Dendritic cell treated with granulocyte-macrophage colony-stimulating factor and Interleukin-4, amounts not matched to agents 40 ng/mL and 50 ng/mL, for 4 days (primary cell): Measurements from ENCODE around the gene MCC.

Experiments used
- H3K27ac Mint-ChIP-seq: one replicate; pipeline ENCODE4 v1.8.0; 2022; ENCODE audit warnings: mild to moderate bottlenecking, mixed read lengths
- H3K27me3 Mint-ChIP-seq: one replicate; pipeline ENCODE4 v1.8.0; 2022; ENCODE audit warnings: mild to moderate bottlenecking, mixed read lengths
- H3K36me3 Mint-ChIP-seq: one replicate; pipeline ENCODE4 v1.8.0; 2022; ENCODE audit warnings: low read depth, mixed read lengths
- H3K4me1 Mint-ChIP-seq: one replicate; pipeline ENCODE4 v1.8.0; 2022; ENCODE audit warnings: low read depth, mixed read lengths
- H3K4me3 Mint-ChIP-seq: one replicate; pipeline ENCODE4 v1.8.0; 2022; ENCODE audit warnings: mild to moderate bottlenecking, moderate library complexity, mixed read lengths
- H3K9me3 Mint-ChIP-seq: one replicate; pipeline ENCODE4 v1.8.0; 2022; ENCODE audit warnings: mixed read lengths
- intact Hi-C: fragments of 100-400 bp; cut with micrococcal nuclease; formaldehyde crosslinking; loops from one replicate; pipeline ENCODE4 v1.15.0; 2022

The MCC gene

GRCh38 chr5:113192541-113192940 lies 295.7 kb downstream of the MCC start:
- no peak overlapping the region for H3K27ac Mint-ChIP-seq
- no peaks in the 10 kb centered on the region for H3K36me3 Mint-ChIP-seq
- peaks cover 6% of the 10 kb centered on the region for H3K4me1 Mint-ChIP-seq
- no peak overlapping the region for H3K4me3 Mint-ChIP-seq
- intact Hi-C loops = no loop called here
- no peaks in the 10 kb centered on the region for H3K9me3 Mint-ChIP-seq
- peaks cover 2% of the 10 kb centered on the region for H3K27me3 Mint-ChIP-seq

DNA sequence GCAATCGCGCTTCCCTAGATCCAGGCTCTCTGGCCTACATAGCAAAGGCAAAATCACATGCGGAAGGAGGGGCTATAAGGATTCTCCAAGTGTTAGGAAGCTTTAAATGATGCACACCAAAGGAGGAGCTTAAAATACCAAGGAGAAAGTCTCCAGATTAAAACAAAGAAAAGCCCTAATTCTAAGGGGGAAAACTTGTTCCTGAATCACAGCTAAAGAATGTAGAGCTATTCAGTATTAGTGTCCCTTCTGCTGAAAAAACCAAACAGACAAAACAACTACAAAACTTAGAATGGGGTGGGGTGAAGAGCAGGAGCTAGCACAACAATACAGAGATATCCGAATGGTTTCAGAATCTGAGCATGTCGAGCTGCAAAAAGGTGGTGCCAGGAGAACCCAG lies 297.9 kb downstream of the MCC start:
- no peaks in the 10 kb centered on the region for H3K36me3 Mint-ChIP-seq
- peaks cover 6% of the 10 kb centered on the region for H3K4me1 Mint-ChIP-seq
- H3K4me3 Mint-ChIP-seq = no peak overlapping the region
- H3K9me3 Mint-ChIP-seq = no peaks in the 10 kb centered on the region
- no peak overlapping the region for H3K27ac Mint-ChIP-seq
- intact Hi-C loops = no loop called here
- H3K27me3 Mint-ChIP-seq = peaks cover under 1% of the 10 kb centered on the region

DNA sequence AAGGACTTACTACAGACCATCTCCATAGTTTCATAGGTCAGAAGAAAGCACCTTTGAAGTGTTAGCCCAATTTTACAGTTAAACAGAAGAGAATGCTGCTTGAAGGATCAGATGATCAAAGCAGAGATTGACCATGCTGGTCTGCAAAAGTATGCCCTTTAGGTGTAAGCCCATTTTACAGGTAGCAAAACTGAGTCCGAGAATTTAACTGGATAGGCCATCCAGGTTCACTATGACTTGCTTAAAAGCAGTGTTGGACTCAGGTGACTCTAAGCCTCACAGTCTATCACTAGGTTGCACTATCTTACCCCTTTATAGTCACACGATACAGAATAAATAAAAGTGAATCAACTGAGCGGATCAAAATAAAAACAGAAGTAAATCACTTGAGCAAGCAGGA lies 299.0 kb downstream of the MCC start:
- Mint-ChIP-seq H3K36me3 (no peaks in the 10 kb centered on the region), H3K4me3 (no peak overlapping the region), H3K27ac (no peak overlapping the region), H3K4me1 (peaks cover 1% of the 10 kb centered on the region), H3K9me3 (no peaks in the 10 kb centered on the region), H3K27me3 (peaks cover 3% of the 10 kb centered on the region)
- intact Hi-C loops = no loop called here

GRCh38 chr5:113188436-113188835 lies 299.8 kb downstream of the MCC start:
- no peak overlapping the region for H3K27ac Mint-ChIP-seq
- H3K36me3 Mint-ChIP-seq = no peaks in the 10 kb centered on the region
- no peaks in the 10 kb centered on the region for H3K4me1 Mint-ChIP-seq
- H3K27me3 Mint-ChIP-seq = peaks cover 4% of the 10 kb centered on the region
- no peak overlapping the region for H3K4me3 Mint-ChIP-seq
- H3K9me3 Mint-ChIP-seq = no peaks in the 10 kb centered on the region
- intact Hi-C loops = no loop called here

DNA sequence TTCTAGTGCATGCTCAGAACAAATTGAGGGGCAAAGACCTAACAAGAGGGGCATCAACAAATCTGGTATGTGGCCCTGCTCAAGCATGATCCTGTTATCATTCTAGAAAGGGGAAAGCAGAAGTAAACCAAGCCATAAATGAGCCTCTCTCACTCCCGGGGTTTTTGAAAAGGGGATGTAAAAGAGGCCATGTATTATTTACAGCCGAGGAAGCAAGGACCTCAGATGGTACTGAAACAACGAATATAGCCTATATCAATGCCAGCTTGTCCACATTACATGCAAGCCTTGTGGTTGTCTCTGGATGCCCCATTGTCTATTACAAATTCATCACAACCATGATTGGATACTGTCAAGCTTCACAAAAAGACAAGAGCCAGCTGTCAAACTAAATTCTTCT lies 300.3 kb downstream of the MCC start:
- H3K9me3 Mint-ChIP-seq = no peaks in the 10 kb centered on the region
- H3K27me3 Mint-ChIP-seq = peaks cover 4% of the 10 kb centered on the region
- H3K36me3 Mint-ChIP-seq = no peaks in the 10 kb centered on the region
- H3K4me1 Mint-ChIP-seq = no peaks in the 10 kb centered on the region
- no peak overlapping the region for H3K4me3 Mint-ChIP-seq
- intact Hi-C loops = no loop called here
- no peak overlapping the region for H3K27ac Mint-ChIP-seq

GRCh38 chr5:113186061-113186460 lies 302.2 kb downstream of the MCC start:
- Mint-ChIP-seq H3K9me3 (no peaks in the 10 kb centered on the region), H3K27me3 (peaks cover 4% of the 10 kb centered on the region), H3K36me3 (no peaks in the 10 kb centered on the region), H3K27ac (no peak overlapping the region), H3K4me1 (no peaks in the 10 kb centered on the region), H3K4me3 (no peak overlapping the region)
- intact Hi-C loops = no loop called here

DNA sequence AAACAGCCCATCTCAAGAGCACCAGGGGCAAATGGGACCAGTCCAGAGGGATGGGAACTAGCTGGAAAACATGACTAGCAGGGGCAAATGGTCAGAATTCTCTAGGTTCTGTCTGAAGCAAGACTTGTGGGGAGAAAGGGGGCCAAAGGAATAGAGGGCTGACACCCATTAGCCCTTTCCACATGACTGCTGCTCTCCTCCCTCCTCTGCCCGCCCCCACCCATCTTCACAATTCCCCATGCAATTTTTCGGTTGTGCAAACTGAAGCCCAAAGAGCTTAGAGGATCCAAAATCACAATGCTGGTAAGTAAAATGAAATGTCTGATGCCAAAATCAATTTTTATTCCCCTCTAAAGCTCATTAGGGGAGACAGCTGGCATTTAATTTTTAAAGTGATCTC lies 304.6 kb downstream of the MCC start:
- Mint-ChIP-seq H3K27ac (no peak overlapping the region), H3K4me3 (no peak overlapping the region), H3K9me3 (no peaks in the 10 kb centered on the region), H3K36me3 (no peaks in the 10 kb centered on the region), H3K27me3 (peaks cover 4% of the 10 kb centered on the region), H3K4me1 (no peaks in the 10 kb centered on the region)
- intact Hi-C loops = no loop called here

GRCh38 chr5:113182658-113183344 lies 305.5 kb downstream of the MCC start:
- H3K27me3 Mint-ChIP-seq = peaks cover 8% of the 10 kb centered on the region
- intact Hi-C loops = no loop called here
- H3K4me3 Mint-ChIP-seq = no peak overlapping the region
- no peaks in the 10 kb centered on the region for H3K9me3 Mint-ChIP-seq
- H3K4me1 Mint-ChIP-seq = no peaks in the 10 kb centered on the region
- no peak overlapping the region for H3K27ac Mint-ChIP-seq
- H3K36me3 Mint-ChIP-seq = no peaks in the 10 kb centered on the region

- H3K27ac Mint-ChIP-seq = no peak overlapping the region
- H3K4me3 Mint-ChIP-seq = no peak overlapping the region
- no peaks in the 10 kb centered on the region for H3K4me1 Mint-ChIP-seq
- intact Hi-C loops = no loop called here
- no peaks in the 10 kb centered on the region for H3K9me3 Mint-ChIP-seq
- H3K27me3 Mint-ChIP-seq = peaks cover 8% of the 10 kb centered on the region
- no peaks in the 10 kb centered on the region for H3K36me3 Mint-ChIP-seq
Measured at GRCh38 chr5:113181853-113182490, 306.3 kb downstream of the MCC start.

DNA sequence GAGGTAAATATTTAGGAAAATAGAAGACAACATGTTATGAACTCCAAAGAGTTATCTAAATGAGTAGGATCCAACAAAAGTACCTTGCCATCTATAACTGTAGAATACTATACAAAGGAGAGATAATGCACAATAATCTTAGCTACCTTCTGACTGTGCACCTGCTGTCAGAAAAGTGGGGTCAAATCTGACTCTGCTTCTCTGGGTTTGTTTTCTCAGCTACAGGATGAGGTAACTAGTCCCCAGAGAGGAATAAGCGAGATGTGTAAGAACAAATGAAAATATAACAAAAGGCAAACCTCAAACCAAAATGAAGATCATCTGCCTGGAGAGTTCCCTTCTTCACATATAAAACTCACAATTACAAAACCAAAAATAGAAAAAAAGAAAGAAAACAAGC lies 306.8 kb downstream of the MCC start:
- no peaks in the 10 kb centered on the region for H3K36me3 Mint-ChIP-seq
- H3K9me3 Mint-ChIP-seq = no peaks in the 10 kb centered on the region
- no peaks in the 10 kb centered on the region for H3K4me1 Mint-ChIP-seq
- intact Hi-C loops = no loop called here
- peaks cover 8% of the 10 kb centered on the region for H3K27me3 Mint-ChIP-seq
- H3K27ac Mint-ChIP-seq = no peak overlapping the region
- H3K4me3 Mint-ChIP-seq = no peak overlapping the region

GRCh38 chr5:113179156-113179555 lies 309.1 kb downstream of the MCC start:
- no peak overlapping the region for H3K27ac Mint-ChIP-seq
- H3K36me3 Mint-ChIP-seq = no peaks in the 10 kb centered on the region
- H3K9me3 Mint-ChIP-seq = no peaks in the 10 kb centered on the region
- H3K4me3 Mint-ChIP-seq = no peak overlapping the region
- intact Hi-C loops = no loop called here
- peaks cover 5% of the 10 kb centered on the region for H3K27me3 Mint-ChIP-seq
- no peaks in the 10 kb centered on the region for H3K4me1 Mint-ChIP-seq

GRCh38 chr5:113178073-113178779 lies 310.0 kb downstream of the MCC start:
- peaks cover 7% of the 10 kb centered on the region for H3K27me3 Mint-ChIP-seq
- H3K4me3 Mint-ChIP-seq = no peak overlapping the region
- H3K36me3 Mint-ChIP-seq = no peaks in the 10 kb centered on the region
- H3K9me3 Mint-ChIP-seq = no peaks in the 10 kb centered on the region
- no peaks in the 10 kb centered on the region for H3K4me1 Mint-ChIP-seq
- intact Hi-C loops = no loop called here
- H3K27ac Mint-ChIP-seq = no peak overlapping the region

- H3K27me3 Mint-ChIP-seq = peaks cover 7% of the 10 kb centered on the region
- no peaks in the 10 kb centered on the region for H3K36me3 Mint-ChIP-seq
- intact Hi-C loops = no loop called here
- no peaks in the 10 kb centered on the region for H3K4me1 Mint-ChIP-seq
- H3K27ac Mint-ChIP-seq = no peak overlapping the region
- no peaks in the 10 kb centered on the region for H3K9me3 Mint-ChIP-seq
- no peak overlapping the region for H3K4me3 Mint-ChIP-seq
Measured at GRCh38 chr5:113177225-113177624, 311.0 kb downstream of the MCC start.

DNA sequence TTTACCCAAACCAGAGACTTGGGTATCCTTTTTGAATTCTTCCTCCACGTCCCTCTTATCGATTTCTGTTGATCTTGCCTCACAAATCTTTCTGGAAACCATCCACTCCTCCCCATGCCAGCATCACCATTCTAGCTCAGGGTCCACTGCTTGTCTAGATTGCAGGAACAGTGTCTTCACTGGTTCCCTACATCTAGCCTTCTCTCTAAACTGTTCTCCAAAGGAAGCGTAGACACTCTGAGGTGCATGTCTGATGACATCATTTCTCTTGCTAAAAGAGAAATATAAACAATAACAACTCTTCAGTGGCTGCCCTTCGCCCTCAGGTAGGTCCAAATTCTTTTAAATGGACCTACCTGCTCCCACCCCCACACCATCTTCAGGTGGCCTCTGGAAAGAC lies 311.5 kb downstream of the MCC start:
- Mint-ChIP-seq H3K27me3 (peaks cover 7% of the 10 kb centered on the region), H3K36me3 (no peaks in the 10 kb centered on the region), H3K4me3 (no peak overlapping the region), H3K4me1 (no peaks in the 10 kb centered on the region), H3K27ac (no peak overlapping the region), H3K9me3 (no peaks in the 10 kb centered on the region)
- intact Hi-C loops = no loop called here
